Eye (tissue), 1 donor: ENCODE results near the gene ISCA2.
"Not testable (repeated sequence)": the region's sequence is repeated elsewhere in the genome, so short reads cannot be mapped to it uniquely, and the experiment has no call there.

Experiments
- DNase-seq: peaks from one replicate; pipeline ENCODE4 v3.0.0-alpha.2; 2015

ISCA2 gene

DNA sequence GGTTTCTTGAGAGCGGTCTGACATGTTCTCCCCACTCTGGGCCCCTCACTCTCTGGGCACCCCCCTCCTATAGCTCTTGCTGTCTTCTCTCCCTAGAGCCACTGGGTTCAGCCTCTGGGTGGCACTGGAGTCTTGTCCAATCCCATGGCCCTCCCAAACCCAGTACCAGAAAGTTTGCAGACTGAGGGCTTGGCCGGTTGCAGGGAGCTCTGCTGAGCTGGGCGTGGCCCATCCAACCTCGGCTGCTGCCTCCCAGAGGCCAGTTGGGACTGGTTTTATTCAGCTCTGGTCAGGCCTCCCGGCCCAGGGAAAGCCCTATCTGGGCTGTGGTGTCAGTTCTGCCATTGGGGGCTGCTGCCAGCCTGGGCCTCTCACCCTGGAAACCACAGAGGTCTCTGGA is 37.9 kb downstream of the ISCA2 start:
- DNase-seq: no peak

DNA sequence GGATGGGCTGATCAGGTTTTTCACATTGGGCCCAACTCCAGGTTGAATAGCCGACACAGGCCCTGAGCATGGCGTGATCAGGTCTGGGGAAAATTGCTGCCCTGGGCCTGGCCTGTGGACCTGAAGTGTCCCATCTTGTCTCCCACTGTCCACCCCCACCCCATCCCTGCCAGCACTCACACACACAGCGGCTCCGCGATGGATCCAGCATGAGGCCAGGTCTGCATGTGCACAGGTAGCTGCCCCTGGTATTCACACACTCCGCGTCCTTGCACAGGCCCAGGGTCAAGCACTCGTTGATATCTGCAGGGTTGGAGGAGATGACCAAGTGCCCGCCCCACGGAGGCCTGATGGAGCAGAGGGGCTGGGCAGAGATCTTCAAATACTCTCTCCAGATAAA is 38.7 kb downstream of the ISCA2 start:
- DNase-seq: no peak

GRCh38 chr14:74533576-74533975 is 40.0 kb downstream of the ISCA2 start:
- no peak for DNase-seq

DNA sequence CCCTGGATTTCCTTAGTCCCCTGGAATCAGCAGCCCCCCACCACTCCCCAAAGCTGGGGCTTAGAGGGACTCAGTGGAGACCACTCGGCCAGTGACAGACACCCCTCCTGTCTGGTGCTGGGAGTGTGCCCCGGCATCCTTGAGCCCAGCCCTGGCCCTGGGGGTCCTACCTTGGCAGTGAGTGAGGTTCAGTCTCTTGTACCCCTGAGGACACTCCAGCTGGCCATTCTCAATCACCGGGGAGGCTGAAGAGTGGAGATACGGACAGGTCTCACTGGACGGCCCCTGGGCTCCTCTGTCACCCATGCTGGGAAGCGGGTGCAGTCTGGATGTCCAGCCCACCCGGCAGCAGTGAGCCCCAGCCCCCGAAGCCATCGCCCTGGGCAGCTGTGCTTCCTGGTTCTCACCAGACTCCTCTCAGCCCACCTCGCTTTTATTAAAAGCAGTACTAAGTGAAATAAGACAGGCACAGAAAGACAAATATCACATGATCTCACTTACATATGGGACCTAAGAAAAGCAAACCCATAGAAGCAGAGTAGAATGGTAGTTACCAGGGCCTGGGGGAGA is 42.3 kb downstream of the ISCA2 start:
- no peak for DNase-seq

GRCh38 chr14:74536336-74536735 is 42.8 kb downstream of the ISCA2 start:
- DNase-seq: not testable (repeated sequence)

DNA sequence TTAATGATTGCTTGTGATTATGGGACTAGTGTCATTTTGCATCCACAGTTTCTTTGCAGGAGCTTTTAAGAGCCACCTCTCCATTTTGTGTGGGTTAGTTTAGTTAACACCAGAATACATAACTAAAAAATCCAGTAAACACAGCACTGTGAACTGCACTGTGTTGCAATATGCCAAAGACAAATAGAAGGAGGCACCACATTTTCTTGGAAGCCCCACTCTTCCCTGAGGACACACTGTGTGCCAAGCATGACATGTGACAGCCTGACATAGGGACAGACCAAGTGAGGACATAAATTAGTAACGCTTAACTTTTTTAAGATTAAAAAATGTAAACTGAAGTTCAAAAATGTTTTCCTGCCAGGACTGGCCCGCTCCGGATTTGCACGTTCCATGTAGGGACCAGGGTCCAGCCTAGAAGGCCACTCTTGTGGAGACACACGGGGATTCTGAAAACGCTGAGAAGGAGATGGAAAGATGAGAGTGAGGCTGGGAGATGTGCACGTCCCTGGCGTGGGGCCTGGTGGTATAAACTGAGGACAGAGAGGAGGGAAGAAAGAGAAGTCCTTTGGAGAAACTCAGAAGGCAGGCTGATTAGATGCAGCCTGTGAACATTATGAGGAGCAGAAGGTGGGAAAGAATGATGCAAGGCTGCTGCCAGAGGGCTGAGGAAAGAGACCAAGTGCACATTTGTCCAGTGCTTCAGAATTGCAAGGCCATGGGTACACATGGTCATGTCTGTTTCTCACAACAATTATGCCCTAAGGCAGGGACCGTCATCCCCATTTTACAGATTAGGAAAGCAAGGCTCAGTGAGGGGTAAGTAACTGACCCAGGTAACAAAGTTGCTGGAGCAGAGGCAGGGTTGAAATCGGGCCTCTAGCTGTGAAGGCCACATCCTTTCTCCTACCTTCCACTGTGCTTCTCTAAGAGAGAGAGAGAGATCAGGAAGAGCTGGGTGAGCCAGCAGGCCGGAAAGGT is 45.1 kb downstream of the ISCA2 start:
- DNase-seq: no peak

- DNase-seq: no peak
Measured at GRCh38 chr14:74539503-74539902, 45.9 kb downstream of the ISCA2 start.

- DNase-seq: no peak
Measured at GRCh38 chr14:74541225-74541624, 47.7 kb downstream of the ISCA2 start.

- DNase-seq: no peak
Measured at GRCh38 chr14:74542056-74542685, 48.6 kb downstream of the ISCA2 start.

DNA sequence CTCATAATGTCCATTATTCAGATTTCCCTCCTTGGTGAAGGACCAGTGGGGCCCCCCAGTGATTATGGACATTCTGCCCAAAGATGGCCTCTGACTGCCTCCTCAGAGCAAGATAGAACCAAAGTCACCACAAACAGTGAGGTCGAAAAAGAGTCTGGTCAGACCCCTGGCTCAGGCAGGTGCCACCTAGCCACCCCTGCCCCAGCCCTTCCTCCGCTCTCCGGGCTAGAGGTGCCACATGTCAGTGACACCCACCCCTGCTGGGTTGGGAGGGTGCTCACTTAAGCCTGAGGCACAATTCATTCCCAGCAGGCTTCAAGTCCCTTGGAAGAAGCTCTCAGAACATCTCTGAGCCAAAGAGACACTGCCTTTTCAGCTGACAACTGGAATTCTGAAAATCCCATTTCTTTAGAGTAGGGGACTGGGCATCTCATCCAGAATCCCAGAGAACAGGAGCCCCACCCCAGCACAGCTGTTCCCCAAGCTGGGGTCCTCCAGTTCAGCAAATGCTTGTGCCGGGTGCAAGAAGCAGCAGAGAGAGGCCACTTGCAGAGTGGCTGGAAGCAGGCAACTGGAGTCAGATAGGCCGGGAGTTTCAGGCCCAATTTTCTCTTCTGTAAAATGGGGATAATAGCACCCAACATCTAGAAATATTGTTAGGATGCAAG is 50.3 kb downstream of the ISCA2 start:
- DNase-seq: no peak

- no peak for DNase-seq
Measured at GRCh38 chr14:74545386-74545785, 51.8 kb downstream of the ISCA2 start.

GRCh38 chr14:74546416-74546815 is 52.9 kb downstream of the ISCA2 start:
- DNase-seq: no peak
